Right lung (tissue), 5 donors: Measurements from ENCODE around the gene TIMM23. TPM values are rescaled to one million over a fixed set of nuclear protein-coding genes. Genes with fewer than 3 reads are reported as not detected.
"Not testable (repeated sequence)": the region's sequence is repeated elsewhere in the genome, so short reads cannot be mapped to it uniquely, and the experiment has no call there.

Experiments
- DNase-seq, 2 donors: peaks; one replicate each; pipeline ENCODE4 v3.0.0-alpha.2; 2013
- polyA plus RNA-seq, 5 donors: library from polyadenylated mRNA; unstranded; fragments of 120-200 nt; gene quantifications; one replicate each; pipeline versions ENCODE4 v1.2.1 to v1.2.3, GENCODE V29; 2013; ENCODE audit warnings: inconsistent platforms in 1 of 5, low replicate concordance in 1 of 5; ENCODE audit not compliant: insufficient read length in 5 of 5, insufficient read depth in 1 of 5

TIMM23 gene
- polyA plus RNA-seq, 5 donors: 41.7 to 54.9 (median 47.6) TPM

DNA sequence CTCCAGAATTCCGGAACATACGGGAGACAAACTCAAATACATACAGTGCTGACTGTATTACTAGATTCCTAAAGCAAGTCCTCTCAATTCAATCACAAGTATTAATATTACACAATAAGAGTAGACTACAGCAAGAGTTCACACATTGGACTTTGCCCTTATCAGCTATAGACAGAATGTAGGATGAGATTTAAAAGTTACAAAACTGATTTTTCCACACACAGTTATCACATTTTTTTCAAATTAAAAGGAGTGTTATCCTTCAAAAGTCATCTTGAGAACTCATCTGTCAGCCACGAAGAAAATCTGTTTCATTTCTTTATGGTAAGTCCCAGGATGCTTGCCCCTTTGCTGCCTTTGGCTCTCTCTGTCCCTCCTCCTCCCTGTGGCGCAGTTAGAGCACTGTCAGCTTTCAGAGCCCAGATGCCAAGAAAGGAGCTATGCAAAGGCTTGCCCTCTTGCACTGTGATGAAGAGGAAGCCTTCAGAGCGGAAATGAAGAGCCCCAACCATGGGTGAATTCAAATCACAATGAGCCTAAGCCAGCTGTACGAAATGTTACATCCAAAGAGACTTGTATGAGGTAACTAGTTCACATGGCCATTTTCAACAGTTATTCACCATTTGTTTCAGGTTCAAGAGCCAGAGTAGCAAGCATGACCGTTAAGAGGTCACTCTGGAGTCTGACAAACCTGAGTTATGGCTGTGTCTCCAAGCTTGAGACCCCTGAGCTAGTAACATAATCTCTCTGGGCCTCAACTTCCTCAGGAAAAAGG, 47.5 kb downstream of the TIMM23 start:
- DNase-seq: no peak

DNA sequence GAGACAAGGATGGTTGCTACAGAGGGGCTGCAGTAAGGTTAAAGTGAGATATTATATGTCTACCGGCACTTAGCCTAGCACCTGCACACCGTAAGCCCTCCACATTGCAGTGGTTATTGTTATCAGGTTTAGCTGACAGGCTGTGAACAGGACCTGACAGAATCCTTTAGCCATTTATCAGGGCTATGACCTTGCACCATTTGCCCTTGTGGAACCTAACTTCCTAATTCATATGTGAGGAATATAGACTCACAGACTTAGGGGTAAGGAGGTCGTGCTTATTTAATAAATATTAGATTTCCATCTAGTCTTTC, 48.0 kb downstream of the TIMM23 start:
- DNase-seq: no peak

DNA sequence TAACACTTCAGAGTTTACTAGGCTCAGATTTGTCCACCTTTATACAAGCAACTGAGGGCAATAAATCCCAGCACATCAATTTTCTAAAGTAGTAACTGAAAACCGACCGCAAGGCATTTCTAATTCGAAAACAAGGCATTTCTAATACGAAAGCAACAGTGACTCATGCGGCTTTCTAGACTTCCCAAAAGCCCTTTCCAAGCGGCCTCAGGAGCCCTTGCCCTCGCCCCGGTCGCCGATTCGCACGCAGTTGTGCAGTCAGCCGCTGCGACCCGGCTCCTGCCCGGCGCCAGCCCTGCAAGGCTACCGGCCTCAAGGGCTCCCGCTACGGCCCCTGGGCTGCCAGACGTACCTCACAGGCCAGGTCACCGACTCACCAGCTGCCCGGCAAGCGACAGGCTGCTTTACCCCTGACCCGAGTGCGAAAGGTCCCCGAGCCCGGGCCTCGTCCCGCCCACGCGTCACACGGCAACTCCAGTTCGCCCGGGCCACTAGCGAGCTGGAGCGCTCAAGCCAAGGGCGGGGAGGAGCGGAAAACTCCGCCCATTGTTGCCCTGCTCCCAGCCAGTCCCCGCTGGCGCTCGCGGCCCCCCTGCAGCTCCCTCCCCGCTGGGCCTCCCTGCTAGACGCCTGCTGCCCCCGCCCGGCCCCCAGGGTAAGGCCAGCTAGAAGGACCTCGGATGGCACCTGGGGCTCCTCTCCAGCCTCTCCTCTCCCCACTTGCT, 50.9 kb downstream of the TIMM23 start:
- DNase-seq: peak; percentile 67 to 68

DNA sequence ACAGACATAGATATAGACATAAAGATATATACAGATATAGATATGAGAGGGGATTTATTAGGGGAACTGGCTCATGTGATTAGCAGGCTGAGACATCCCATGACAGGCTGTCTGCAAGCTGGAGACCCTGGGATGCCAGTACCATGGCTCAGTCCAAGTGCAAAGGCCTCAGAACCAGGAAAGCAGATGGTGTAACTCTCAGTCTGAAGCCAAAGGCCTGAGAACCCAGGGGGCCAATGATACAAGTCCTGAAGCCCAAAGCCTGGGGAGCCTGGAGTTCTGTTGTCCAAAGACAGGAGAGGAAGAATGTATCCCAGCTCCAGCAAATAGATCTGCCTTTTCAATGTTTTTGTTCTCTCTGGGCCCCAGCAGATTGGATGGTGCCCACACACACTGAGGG, 52.7 kb downstream of the TIMM23 start:
- no peak for DNase-seq

DNA sequence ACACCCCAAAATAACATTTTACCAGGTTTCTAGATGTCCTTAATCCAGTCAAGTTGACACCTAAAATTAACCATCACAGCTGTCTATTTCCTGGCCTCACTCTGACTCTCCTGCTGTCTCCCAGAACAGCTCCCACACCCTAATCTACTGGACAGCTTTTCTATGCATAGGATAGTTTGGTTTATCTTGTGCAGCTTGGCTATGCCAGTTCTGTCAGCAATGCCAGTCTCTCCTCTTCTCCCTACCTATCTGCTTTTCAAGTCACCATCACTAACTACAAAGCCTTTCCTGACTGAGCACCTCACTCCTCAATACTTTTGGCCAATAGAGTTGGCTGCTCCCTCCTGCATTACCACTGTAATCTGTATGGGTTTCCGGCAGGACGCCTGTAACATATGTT, 53.1 kb downstream of the TIMM23 start:
- no peak for DNase-seq

DNA sequence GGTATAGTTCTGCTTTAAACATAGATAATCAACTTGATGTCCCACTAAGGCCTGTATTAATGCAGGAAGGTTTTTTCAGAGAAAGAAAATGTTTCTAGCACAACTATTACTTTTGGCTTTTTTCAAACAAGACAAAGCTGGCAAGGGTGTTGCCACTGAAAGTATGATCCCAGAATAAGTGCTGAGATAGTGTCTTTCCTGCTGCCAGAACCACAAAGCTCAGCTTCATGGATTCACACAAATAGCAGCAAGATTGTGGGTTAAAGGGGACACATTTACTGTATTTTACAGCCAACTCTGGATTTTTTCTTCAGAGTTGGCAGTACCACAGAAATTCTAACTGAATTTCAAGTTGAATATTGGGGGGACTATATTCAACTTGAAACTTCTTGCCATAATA, 53.8 kb downstream of the TIMM23 start:
- no peak for DNase-seq

DNA sequence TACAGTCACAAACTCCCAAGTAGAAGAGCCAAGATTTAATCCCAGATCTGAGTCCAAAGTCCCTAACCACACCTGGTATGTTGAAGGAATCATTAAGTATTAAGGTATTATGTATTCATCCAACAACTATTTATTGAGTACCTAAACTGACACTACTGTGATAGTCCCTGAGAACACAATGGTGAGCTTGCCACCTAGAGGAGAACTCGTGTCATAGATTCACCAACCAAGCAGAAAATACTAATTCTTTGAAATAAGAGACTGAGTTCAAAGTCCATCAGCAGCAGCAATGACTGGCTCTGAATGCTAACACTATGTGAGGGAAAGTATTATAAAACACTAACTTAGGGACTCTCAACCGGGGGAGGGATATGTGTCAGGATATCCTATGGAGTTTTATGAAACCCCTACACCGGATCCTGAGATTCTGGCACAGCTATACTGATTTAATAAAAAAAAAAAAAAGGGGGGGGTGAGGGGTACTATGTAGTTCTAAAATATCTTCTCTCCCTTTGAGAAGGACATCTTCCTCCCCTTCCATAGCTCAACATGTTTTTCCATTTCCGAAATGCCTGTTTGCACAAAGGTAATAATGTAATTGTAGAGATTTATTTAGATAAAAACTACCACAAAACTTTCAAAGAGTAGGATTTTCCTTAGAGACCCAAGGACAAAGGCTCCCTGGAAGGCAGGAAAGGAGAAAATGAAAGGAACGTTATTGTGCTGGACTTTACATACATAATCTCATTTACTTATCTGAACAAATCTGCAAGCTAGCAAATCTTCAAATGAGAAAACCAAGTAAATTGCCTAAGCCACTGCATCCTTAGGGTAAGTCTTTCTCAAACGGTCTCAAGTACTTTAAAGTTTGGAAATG, 56.5 kb downstream of the TIMM23 start:
- no peak for DNase-seq

DNA sequence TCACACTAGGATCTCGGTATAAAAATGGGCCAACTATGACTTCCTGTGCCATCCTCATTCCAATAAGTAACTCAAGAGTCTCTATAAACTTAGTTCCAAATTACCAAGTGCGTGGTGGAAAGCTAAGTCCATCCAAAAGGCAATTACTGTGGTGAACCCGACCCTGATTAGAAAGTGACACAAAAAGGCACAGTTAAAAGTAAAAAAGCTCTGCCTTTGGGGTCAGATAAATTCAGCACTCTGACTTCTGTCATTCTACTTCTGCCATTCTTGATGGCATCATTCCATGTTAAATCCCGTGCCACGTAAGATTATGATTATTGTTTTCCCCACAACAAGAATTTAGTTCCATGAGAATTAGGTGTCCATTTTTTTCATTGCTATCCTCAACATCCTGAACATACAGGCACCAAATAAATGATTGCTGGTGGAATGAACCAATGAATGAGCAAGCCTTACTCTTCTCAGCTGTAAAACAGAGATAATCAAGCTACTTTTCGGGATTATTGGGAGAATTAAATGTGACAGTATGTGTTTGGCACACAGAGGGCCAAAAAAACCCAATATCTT, 57.3 kb downstream of the TIMM23 start:
- no peak for DNase-seq

DNA sequence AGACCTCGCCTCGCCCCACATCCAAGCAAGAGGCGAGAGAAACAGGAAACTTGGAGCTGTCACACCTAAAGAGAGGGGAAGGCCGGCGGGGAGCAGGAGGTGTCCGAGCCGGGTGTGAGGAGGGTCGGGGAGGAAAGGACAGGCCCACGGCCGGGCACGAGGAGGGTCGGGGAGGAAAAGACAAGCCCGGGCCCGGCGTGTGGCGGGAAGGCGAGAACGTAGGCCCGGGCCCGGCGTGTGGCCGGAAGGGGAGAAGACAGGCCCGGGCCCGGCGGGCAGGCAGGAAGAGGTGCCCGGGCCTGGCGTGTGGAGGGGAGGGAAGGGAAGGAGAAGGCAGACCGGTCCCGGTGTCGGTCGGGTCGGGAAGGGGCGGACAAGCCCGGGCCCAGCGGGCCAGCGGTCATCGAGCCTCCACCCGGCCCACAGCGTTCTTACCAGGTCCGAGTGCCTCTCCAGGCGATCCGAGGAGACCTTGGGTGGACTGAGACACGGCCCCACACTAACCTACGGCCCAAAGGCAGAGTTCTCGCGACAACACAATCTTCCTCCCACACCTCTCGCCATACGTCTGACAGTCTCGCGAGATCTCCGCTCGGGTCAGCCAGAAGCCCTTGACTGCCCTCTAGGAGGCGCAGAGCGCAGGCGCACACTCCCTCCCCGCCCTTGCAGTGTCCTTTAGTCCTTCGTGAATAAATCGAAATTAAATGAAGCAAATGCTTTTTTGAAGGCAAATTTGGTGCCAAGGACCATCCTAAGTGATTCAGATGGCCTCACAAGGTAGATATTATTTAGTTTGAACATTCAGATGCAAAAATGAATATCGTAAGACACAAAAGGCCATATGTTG, 58.0 kb downstream of the TIMM23 start, which contains the start of gene NCOA4:
TSS of gene NCOA4 (minus strand) at position 533 of the 847 bp plus-strand sequence. CDS start 13,943 bp downstream, outside the sequence.
- peak; percentile 95 to 97 for DNase-seq

DNA sequence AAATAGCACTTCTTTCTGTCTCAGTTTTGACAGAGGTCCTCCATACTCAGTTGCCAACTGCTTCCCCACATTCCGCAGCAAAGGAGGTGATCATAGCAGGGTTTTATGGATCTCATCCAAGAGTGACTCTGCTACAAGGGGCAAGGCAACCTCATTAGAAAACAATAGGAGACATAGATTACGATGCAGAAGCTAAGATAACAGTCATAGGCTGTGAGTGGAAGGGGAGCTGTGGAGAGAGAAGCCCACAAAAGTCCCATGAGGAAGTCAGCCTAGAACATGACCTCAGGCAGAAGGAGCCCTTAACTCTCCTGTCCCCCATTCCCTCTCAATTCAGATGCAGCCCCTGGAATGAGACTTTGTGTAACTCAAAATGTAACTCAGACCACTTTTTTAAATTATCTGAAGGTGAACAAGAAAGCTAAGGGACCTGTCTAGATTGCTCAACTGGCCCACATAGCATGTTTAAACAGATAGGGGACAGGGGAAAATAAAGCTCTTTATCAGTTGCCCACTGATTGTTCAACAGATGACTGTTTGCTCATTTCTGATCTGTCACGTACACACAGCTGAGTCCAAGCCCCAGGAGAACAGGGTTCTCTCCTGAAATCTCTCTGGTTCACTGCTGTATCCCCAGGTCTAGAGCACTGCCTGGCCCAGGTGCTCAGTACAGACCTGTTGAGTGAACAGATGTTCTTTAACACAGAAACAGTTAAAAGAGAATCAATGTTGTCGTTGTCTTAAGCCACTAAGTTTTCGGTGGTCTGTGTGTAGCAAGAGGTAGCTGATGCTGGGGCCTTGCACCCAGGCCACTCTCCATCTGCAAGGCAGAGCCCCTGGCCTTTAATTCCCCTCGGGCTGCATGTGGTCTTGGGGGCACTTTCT, 59.6 kb downstream of the TIMM23 start:
- no peak for DNase-seq

DNA sequence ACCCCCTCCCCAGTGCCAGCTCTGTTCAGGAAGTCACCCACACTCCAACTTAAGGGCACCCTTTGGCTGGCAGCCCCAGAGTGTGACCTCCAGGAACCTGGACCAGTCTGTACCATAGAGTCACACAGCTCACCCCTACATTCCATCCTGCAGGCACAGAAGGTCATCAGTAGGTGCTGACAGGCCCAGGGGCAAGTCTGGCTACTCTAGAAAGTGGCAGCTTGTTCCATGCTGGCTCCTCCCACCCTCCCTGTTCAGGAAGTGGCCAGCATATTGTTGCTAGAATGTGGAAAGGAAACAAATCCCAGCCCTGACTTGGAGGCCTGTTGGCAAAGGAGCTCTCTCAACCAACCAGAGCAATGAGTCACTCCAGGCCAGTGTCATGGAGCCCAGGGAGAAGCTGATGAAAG, 61.3 kb downstream of the TIMM23 start:
- DNase-seq: no peak

DNA sequence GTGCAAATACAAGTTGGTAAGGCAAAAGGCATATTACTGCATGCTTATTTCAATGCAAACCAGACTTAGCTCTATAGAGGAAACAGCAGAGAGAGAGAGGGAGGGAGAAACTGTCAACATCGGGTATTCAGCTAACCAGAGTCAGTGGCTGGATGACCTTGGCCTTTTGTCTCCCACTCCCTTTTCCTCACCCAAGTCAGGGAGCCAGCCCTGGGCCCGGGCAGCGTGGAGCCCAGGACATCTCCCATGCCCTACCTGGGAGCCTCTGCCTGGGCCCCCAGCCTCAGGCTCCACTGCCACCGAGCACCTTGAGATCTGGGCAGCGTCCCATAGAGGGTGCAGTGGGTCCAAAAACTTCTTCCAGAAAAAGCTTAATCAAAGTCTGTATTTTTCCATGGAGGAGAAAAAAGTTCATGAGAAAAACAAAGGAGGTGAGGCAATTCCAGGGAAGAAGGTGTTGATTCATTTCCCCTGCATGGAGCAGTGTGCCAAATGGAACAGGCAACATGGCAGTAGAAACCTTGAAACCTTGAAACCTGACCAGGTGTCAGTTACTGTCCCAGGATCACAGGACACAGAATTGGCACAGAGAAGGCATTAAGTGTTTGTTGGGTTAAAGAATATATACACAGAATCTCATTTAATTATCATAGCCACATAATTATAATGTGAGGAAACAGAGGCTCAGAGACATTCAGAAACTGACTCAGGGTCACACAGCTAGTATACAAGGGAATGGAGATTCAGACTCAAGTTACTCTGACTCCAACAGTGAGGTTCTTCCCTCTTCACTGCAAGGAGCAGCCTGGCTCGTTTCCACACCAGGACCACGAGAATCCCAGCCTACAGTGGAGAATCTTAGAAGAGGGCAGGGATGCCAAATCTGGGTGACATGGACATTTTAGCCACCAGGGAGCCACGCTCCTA, 63.9 kb downstream of the TIMM23 start:
- DNase-seq: no peak

DNA sequence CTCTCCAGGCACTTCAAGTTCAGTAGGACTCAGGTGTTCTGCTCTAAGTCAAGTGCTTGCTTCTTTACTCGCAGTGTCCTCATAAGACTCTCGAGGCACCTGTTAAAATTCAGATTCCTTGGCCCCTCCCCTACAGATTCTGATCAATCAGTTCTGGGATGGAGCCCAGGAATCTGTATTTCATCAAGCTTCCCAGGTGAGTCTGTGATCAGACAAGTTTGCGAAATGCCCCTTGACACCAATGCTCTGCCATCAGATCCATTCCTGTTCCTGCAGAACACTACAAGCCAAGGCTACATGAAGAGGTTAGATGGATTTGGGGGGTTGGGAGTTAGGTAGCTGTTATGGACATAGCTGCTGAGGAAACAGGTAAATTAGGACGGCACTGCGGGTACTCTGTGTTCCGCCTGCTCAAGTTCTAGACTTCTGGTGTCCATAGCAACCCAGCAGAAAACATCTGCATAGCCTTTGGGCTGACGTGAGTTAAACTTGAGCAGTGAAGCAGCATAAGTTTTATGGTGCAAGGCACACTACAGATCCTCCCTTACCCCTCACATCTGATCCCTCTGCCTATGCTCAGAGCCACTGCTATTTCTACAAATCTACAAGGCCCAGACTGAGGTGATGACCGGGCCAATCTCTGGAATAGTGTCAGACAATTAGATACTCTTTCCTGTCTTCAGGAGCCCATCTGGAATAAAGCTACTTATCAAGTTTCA, 65.0 kb downstream of the TIMM23 start:
- no peak for DNase-seq

DNA sequence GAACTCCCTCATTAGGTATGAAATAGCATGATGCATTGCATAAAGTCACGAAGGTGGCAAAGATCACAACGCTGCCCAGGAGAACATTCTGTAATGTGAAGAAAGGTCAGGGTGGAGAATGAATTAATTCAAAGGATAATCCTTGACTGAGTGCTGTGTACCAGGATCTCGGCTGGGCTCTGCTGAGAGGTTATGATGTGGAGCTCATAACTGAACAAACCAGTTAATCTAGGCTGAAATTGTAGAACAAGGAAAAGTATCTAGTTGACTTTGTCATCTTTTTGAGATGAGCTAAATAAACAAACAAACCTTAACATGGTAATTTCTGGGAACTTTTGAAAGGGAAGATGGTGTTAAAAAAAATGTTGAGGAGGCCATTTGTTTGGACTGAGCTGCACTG, 67.7 kb downstream of the TIMM23 start:
- no peak for DNase-seq

DNA sequence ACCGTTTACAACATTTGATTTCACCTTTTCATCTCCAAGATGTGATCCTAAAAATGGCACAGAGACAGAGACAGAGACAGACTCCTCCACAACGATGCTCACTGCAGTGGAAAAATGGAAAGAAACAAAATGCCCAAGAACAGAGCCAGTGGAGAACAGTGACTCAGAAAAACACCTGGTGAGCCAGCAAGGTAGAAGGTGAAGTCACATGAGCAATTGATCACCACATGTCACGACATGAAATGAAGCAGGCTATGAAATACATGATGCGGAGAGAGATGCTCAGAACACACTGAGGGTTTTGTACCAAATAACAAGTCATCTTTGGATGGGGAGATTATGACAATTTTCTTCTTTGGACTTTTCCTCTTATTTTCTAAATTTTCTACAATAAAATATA, 70.2 kb downstream of the TIMM23 start:
- DNase-seq: no peak

DNA sequence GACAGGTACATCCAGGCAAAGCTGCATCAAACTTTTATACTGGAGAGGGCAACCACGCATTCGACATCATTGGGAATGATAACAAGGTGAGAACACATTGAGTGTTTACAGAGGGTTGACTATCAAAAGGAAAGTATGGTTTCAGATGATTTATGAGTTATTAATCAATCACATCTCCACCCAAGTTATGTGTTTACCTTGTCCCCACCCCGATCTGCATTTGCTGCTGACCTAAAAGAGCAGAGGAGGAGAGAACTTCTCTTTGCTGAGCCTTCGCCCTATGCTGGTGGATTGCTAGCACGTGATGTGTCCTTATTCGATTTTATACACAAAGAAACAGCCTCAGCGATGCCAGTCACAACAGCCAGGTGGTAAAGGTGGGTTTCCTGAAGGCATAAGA, 74.0 kb downstream of the TIMM23 start, which contains the start of gene MSMB:
TSS of gene MSMB (minus strand) at position 9 of the 400 bp plus-strand sequence. CDS start 32 bp downstream, outside the sequence.
- DNase-seq: no peak

DNA sequence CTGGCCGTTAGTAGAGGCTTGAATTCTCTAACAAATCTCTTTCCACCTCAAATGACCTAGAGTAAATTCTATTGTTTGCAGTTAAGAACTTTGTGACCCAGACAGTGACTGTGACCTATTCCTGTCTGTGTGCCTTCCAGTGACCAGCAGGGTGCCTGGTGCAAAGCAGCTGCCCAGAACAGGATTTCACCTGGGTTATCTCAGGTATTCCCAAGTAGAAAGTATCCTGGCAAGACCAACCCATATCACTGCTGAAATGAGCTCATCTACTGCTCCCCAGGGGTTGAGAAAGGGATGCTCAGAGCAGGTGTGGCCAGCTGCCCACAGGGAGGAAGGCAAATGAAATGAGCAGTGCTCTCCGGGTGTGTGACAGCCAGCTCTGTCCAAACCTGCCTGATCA, 75.9 kb downstream of the TIMM23 start:
- DNase-seq: no peak

DNA sequence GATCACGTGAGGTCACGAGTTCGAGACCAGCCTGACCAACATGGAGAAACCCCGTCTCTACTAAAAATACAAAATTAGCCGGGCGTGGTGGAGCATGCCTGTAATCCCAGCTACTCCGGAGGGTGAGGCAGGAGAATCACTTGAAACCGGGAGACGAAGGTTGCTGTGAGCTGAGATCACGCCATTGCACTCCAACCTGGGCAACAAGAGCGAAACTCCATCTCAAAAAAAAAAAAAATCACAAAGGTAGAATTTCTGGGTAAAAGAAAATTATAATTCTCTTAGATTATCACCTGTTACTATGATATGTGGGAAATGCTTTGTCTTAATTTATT, 77.2 kb downstream of the TIMM23 start:
- not testable (repeated sequence) for DNase-seq
